Measurements from ENCODE around the gene RAB11FIP3. TPM values are rescaled to one million over a fixed set of nuclear protein-coding genes. Genes with fewer than 3 reads are reported as not detected.

RAB11FIP3 gene
- total and polyA plus RNA-seq, 2 of the 13 experiments (the other 11 are each of a cell fraction or from before 2014, with no cell fraction given), result 34.3 to 57.6 TPM

GRCh38 chr16:396605-397004 is 28.8 kb upstream of the RAB11FIP3 start (continued):
- TF ChIP-seq ZBTB25 (CRISPR knock-in tag; IDR thresholded peaks at IDR 0.05) (peak; percentile 62; the same call in 1 of the 2 replicates), KLF16 (CRISPR knock-in tag; IDR thresholded peaks at IDR 0.05) (no peak), ZFP41 (CRISPR knock-in tag; IDR thresholded peaks at IDR 0.05; ENCODE audit: borderline replicate concordance) (no peak), ZFP37 (CRISPR knock-in tag; IDR thresholded peaks at IDR 0.05; ENCODE audit: borderline replicate concordance) (no peak), ZNF660 (CRISPR knock-in tag; IDR thresholded peaks at IDR 0.05; ENCODE audit: borderline replicate concordance, low read depth) (no peak), CHD4 (IDR thresholded peaks at IDR 0.05; ENCODE audit: borderline replicate concordance, low read length) (0 out of 2 replicates have a peak, but pooled peaks have one; percentile 40), MEIS2 (CRISPR knock-in tag; IDR thresholded peaks at IDR 0.05) (0 out of 2 replicates have a peak, but pooled peaks have one; percentile 66), CHCHD3 (CRISPR knock-in tag; IDR thresholded peaks at IDR 0.05) (no peak), ZNF552 (CRISPR knock-in tag; IDR thresholded peaks at IDR 0.05; ENCODE audit: borderline replicate concordance) (no peak), BRCA1 (CRISPR knock-in tag; IDR thresholded peaks at IDR 0.05) (no peak), RFX5 (IDR thresholded peaks at IDR 0.05; ENCODE audit: low read depth, low read length) (no peak), RXRA (CRISPR knock-in tag; IDR thresholded peaks at IDR 0.05) (no peak), PITX1 (CRISPR knock-in tag; IDR thresholded peaks at IDR 0.05) (peak; percentile 49; the same call in 1 of the 2 replicates), ZNF44 (CRISPR knock-in tag; IDR thresholded peaks at IDR 0.05) (no peak), ZNF614 (CRISPR knock-in tag; IDR thresholded peaks at IDR 0.05; ENCODE audit: borderline replicate concordance) (0 out of 2 replicates have a peak, but pooled peaks have one; percentile 41), ZNF570 (CRISPR knock-in tag; IDR thresholded peaks at IDR 0.05; ENCODE audit: borderline replicate concordance) (no peak), ZNF607 (CRISPR knock-in tag; IDR thresholded peaks at IDR 0.05; ENCODE audit: borderline replicate concordance) (no peak), ZNF674 (CRISPR knock-in tag; IDR thresholded peaks at IDR 0.05; ENCODE audit: low read depth) (no peak)
- TF ChIP-seq, protein P1, sequence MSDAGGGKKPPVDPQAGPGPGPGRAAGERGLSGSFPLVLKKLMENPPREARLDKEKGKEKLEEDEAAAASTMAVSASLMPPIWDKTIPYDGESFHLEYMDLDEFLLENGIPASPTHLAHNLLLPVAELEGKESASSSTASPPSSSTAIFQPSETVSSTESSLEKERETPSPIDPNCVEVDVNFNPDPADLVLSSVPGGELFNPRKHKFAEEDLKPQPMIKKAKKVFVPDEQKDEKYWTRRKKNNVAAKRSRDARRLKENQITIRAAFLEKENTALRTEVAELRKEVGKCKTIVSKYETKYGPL (CRISPR knock-in tag; IDR thresholded peaks at IDR 0.05), result no peak
- TF ChIP-seq, protein P2, sequence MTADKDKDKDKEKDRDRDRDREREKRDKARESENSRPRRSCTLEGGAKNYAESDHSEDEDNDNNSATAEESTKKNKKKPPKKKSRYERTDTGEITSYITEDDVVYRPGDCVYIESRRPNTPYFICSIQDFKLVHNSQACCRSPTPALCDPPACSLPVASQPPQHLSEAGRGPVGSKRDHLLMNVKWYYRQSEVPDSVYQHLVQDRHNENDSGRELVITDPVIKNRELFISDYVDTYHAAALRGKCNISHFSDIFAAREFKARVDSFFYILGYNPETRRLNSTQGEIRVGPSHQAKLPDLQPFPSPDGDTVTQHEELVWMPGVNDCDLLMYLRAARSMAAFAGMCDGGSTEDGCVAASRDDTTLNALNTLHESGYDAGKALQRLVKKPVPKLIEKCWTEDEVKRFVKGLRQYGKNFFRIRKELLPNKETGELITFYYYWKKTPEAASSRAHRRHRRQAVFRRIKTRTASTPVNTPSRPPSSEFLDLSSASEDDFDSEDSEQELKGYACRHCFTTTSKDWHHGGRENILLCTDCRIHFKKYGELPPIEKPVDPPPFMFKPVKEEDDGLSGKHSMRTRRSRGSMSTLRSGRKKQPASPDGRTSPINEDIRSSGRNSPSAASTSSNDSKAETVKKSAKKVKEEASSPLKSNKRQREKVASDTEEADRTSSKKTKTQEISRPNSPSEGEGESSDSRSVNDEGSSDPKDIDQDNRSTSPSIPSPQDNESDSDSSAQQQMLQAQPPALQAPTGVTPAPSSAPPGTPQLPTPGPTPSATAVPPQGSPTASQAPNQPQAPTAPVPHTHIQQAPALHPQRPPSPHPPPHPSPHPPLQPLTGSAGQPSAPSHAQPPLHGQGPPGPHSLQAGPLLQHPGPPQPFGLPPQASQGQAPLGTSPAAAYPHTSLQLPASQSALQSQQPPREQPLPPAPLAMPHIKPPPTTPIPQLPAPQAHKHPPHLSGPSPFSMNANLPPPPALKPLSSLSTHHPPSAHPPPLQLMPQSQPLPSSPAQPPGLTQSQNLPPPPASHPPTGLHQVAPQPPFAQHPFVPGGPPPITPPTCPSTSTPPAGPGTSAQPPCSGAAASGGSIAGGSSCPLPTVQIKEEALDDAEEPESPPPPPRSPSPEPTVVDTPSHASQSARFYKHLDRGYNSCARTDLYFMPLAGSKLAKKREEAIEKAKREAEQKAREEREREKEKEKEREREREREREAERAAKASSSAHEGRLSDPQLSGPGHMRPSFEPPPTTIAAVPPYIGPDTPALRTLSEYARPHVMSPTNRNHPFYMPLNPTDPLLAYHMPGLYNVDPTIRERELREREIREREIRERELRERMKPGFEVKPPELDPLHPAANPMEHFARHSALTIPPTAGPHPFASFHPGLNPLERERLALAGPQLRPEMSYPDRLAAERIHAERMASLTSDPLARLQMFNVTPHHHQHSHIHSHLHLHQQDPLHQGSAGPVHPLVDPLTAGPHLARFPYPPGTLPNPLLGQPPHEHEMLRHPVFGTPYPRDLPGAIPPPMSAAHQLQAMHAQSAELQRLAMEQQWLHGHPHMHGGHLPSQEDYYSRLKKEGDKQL (CRISPR knock-in tag; IDR thresholded peaks at IDR 0.05; ENCODE audit: low read depth), result no peak
- TF ChIP-seq, protein P3, sequence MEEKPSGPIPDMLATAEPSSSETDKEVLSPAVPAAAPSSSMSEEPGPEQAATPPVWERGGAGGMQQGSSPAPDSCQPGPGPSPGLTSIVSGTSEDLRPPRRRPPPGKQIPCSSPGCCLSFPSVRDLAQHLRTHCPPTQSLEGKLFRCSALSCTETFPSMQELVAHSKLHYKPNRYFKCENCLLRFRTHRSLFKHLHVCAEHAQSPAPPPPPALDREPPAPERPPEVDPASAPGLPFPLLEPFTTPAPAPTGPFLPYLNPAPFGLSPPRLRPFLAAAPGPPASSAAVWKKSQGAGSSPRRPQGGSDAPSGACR (CRISPR knock-in tag; IDR thresholded peaks at IDR 0.05), result no peak
- TF ChIP-seq, protein P4, sequence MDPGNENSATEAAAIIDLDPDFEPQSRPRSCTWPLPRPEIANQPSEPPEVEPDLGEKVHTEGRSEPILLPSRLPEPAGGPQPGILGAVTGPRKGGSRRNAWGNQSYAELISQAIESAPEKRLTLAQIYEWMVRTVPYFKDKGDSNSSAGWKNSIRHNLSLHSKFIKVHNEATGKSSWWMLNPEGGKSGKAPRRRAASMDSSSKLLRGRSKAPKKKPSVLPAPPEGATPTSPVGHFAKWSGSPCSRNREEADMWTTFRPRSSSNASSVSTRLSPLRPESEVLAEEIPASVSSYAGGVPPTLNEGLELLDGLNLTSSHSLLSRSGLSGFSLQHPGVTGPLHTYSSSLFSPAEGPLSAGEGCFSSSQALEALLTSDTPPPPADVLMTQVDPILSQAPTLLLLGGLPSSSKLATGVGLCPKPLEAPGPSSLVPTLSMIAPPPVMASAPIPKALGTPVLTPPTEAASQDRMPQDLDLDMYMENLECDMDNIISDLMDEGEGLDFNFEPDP (CRISPR knock-in tag; conservative IDR thresholded peaks at IDR 0.05), result no peak
